WTC11 (cell line): ENCODE results near the gene GPRASP1. TPM values are rescaled to one million over a fixed set of nuclear protein-coding genes. Genes with fewer than 3 reads are reported as not detected.

ENCODE experiments used
- ATAC-seq: fragments of 200-7000 bp; cut with Tn5 transposase; 2 replicates; pipeline ENCODE4 v1.10.0; 2021; ENCODE audit warnings: mild to moderate bottlenecking, moderate library complexity
- CTCF ChIA-PET: fragments of 300-600 bp; sonication (Branson Sonifier 250); formaldehyde crosslinking; loops from one replicate; lab custom pipeline; 2021; ENCODE audit warnings: antibody characterized with exemption; lab: Charles Lee
- POLR2A ChIA-PET: fragments of 350-600 bp; sonication (Branson Sonifier 250); formaldehyde crosslinking; loops from one replicate; lab custom pipeline; 2021; ENCODE audit warnings: antibody characterized with exemption; lab: Charles Lee
- DNase-seq: peaks from one replicate; pipeline ENCODE4 v3.0.0; 2021; ENCODE audit warnings: low spot score
- H3K27ac Mint-ChIP-seq: 2 replicates; pipeline ENCODE4 v1.8.0; 2021; ENCODE audit warnings: mixed read lengths
- H3K27me3 Mint-ChIP-seq: 2 replicates; pipeline ENCODE4 v1.8.0; 2021; ENCODE audit warnings: low read depth, mild to moderate bottlenecking, moderate library complexity, mixed read lengths
- H3K36me3 Mint-ChIP-seq: 2 replicates; pipeline ENCODE4 v1.8.0; 2021; ENCODE audit warnings: mixed read lengths
- H3K4me1 Mint-ChIP-seq: 2 replicates; pipeline ENCODE4 v1.8.0; 2022; ENCODE audit warnings: mixed read lengths
- H3K4me3 Mint-ChIP-seq: 2 replicates; pipeline ENCODE4 v1.8.0; 2021; ENCODE audit warnings: mild to moderate bottlenecking, moderate library complexity, mixed read lengths
- H3K9me3 Mint-ChIP-seq: 2 replicates; pipeline ENCODE4 v1.8.0; 2021; ENCODE audit warnings: mixed read lengths
- HMGA2 ChIP-seq: fragments of 250-450 bp; sonication (Bioruptor Pico); IDR thresholded peaks from 2 replicates; pipeline ENCODE4 v1.4.0; 2021; ENCODE audit warnings: mild to moderate bottlenecking, moderate library complexity
- KAT7 ChIP-seq: sonication (generic); formaldehyde crosslinking; IDR thresholded peaks from 2 replicates; pipeline ENCODE4 v1.8.1; 2023; ENCODE audit warnings: missing genetic modification reagents, mild to moderate bottlenecking, borderline replicate concordance
- SMAD4 ChIP-seq: sonication (generic); formaldehyde crosslinking; IDR thresholded peaks from 2 replicates; pipeline ENCODE4 v1.8.0; 2022; ENCODE audit warnings: mild to moderate bottlenecking, missing genetic modification reagents
- STAT6 ChIP-seq: sonication (generic); formaldehyde crosslinking; conservative IDR thresholded peaks from 2 replicates; pipeline ENCODE4 v1.8.1; 2023; ENCODE audit warnings: mild to moderate bottlenecking, low read depth, missing genetic modification reagents, moderate library complexity
- total RNA-seq: library from RNA; stranded (reverse); gene quantifications from 3 replicates; pipeline ENCODE4 v1.2.3, GENCODE V29; 2021
- TF ChIP-seq, protein P1 (sequence below): sonication (generic); formaldehyde crosslinking; IDR thresholded peaks from 2 replicates; pipeline ENCODE4 v1.8.0; 2022; ENCODE audit warnings: missing genetic modification reagents
- TF ChIP-seq, protein P2 (sequence below): fragments of 250-450 bp; sonication (Bioruptor Pico); IDR thresholded peaks from 2 replicates; pipeline ENCODE4 v1.9.0; 2021; ENCODE audit warnings: mild to moderate bottlenecking, borderline replicate concordance
- TF ChIP-seq, protein P3 (sequence below): fragments of 250-450 bp; sonication (Bioruptor Pico); IDR thresholded peaks from 2 replicates; pipeline ENCODE4 v1.9.0; 2021; ENCODE audit warnings: mild to moderate bottlenecking
- TF ChIP-seq, protein P4 (sequence below): sonication (generic); formaldehyde crosslinking; IDR thresholded peaks from 2 replicates; pipeline ENCODE4 v1.8.1; 2022; ENCODE audit warnings: mild to moderate bottlenecking, moderate library complexity, missing genetic modification reagents
- TF ChIP-seq, protein P5 (sequence below): fragments of 200-600 bp; IDR thresholded peaks from 2 replicates; pipeline ENCODE4 v1.8.0; 2022; ENCODE audit warnings: antibody characterized with exemption

Gene GPRASP1
- total RNA-seq, 1 experiment from 2014 or later = 2.0 TPM

DNA sequence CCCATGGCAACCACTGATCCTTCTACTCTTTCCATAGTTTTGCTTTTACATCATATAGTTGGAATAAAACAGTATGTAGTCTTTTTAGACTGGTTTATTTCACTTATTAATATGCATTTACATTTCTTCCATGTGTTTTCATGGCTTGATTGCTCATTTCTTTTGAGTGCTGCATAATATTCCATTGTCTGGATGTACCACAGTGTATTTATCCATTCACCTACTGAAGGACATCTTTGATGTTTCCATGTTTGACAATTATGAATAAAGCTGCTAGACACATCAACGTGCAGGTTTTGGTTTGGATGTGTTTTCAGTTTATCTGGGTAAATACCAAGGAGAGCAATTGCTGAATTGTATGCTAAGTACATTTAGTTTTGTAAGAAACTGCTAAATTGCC lies 13.7 kb upstream of the GPRASP1 start (continued):
- TF ChIP-seq, protein P1, sequence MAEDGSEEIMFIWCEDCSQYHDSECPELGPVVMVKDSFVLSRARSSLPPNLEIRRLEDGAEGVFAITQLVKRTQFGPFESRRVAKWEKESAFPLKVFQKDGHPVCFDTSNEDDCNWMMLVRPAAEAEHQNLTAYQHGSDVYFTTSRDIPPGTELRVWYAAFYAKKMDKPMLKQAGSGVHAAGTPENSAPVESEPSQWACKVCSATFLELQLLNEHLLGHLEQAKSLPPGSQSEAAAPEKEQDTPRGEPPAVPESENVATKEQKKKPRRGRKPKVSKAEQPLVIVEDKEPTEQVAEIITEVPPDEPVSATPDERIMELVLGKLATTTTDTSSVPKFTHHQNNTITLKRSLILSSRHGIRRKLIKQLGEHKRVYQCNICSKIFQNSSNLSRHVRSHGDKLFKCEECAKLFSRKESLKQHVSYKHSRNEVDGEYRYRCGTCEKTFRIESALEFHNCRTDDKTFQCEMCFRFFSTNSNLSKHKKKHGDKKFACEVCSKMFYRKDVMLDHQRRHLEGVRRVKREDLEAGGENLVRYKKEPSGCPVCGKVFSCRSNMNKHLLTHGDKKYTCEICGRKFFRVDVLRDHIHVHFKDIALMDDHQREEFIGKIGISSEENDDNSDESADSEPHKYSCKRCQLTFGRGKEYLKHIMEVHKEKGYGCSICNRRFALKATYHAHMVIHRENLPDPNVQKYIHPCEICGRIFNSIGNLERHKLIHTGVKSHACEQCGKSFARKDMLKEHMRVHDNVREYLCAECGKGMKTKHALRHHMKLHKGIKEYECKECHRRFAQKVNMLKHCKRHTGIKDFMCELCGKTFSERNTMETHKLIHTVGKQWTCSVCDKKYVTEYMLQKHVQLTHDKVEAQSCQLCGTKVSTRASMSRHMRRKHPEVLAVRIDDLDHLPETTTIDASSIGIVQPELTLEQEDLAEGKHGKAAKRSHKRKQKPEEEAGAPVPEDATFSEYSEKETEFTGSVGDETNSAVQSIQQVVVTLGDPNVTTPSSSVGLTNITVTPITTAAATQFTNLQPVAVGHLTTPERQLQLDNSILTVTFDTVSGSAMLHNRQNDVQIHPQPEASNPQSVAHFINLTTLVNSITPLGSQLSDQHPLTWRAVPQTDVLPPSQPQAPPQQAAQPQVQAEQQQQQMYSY = no peak
- TF ChIP-seq, protein P2, sequence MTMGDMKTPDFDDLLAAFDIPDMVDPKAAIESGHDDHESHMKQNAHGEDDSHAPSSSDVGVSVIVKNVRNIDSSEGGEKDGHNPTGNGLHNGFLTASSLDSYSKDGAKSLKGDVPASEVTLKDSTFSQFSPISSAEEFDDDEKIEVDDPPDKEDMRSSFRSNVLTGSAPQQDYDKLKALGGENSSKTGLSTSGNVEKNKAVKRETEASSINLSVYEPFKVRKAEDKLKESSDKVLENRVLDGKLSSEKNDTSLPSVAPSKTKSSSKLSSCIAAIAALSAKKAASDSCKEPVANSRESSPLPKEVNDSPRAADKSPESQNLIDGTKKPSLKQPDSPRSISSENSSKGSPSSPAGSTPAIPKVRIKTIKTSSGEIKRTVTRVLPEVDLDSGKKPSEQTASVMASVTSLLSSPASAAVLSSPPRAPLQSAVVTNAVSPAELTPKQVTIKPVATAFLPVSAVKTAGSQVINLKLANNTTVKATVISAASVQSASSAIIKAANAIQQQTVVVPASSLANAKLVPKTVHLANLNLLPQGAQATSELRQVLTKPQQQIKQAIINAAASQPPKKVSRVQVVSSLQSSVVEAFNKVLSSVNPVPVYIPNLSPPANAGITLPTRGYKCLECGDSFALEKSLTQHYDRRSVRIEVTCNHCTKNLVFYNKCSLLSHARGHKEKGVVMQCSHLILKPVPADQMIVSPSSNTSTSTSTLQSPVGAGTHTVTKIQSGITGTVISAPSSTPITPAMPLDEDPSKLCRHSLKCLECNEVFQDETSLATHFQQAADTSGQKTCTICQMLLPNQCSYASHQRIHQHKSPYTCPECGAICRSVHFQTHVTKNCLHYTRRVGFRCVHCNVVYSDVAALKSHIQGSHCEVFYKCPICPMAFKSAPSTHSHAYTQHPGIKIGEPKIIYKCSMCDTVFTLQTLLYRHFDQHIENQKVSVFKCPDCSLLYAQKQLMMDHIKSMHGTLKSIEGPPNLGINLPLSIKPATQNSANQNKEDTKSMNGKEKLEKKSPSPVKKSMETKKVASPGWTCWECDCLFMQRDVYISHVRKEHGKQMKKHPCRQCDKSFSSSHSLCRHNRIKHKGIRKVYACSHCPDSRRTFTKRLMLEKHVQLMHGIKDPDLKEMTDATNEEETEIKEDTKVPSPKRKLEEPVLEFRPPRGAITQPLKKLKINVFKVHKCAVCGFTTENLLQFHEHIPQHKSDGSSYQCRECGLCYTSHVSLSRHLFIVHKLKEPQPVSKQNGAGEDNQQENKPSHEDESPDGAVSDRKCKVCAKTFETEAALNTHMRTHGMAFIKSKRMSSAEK = no peak
- TF ChIP-seq STAT6 (CRISPR knock-in tag) (no peak), HMGA2 (no peak)
- TF ChIP-seq, protein P3, sequence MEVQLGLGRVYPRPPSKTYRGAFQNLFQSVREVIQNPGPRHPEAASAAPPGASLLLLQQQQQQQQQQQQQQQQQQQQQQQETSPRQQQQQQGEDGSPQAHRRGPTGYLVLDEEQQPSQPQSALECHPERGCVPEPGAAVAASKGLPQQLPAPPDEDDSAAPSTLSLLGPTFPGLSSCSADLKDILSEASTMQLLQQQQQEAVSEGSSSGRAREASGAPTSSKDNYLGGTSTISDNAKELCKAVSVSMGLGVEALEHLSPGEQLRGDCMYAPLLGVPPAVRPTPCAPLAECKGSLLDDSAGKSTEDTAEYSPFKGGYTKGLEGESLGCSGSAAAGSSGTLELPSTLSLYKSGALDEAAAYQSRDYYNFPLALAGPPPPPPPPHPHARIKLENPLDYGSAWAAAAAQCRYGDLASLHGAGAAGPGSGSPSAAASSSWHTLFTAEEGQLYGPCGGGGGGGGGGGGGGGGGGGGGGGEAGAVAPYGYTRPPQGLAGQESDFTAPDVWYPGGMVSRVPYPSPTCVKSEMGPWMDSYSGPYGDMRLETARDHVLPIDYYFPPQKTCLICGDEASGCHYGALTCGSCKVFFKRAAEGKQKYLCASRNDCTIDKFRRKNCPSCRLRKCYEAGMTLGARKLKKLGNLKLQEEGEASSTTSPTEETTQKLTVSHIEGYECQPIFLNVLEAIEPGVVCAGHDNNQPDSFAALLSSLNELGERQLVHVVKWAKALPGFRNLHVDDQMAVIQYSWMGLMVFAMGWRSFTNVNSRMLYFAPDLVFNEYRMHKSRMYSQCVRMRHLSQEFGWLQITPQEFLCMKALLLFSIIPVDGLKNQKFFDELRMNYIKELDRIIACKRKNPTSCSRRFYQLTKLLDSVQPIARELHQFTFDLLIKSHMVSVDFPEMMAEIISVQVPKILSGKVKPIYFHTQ = no peak

- no peak for TF ChIP-seq KAT7
- TF ChIP-seq, protein P4, sequence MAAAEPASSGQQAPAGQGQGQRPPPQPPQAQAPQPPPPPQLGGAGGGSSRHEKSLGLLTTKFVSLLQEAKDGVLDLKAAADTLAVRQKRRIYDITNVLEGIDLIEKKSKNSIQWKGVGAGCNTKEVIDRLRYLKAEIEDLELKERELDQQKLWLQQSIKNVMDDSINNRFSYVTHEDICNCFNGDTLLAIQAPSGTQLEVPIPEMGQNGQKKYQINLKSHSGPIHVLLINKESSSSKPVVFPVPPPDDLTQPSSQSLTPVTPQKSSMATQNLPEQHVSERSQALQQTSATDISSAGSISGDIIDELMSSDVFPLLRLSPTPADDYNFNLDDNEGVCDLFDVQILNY (CRISPR knock-in tag) = no peak
- Mint-ChIP-seq H3K9me3 (no peaks in the 10 kb centered on the region), H3K4me1 (peaks cover 11% of the 10 kb centered on the region), H3K4me3 (peak overlapping the region; percentile 86), H3K27me3 (peaks cover 19% of the 10 kb centered on the region), H3K27ac (no peak overlapping the region), H3K36me3 (no peaks in the 10 kb centered on the region)
- ATAC-seq (peak; percentile 27), DNase-seq (no peak)
- ChIA-PET POLR2A (no interaction called here), CTCF (no interaction called here)
Observed at GRCh38 chrX:102650903-102651241, 411 bp upstream of the GPRASP1 start.

DNA sequence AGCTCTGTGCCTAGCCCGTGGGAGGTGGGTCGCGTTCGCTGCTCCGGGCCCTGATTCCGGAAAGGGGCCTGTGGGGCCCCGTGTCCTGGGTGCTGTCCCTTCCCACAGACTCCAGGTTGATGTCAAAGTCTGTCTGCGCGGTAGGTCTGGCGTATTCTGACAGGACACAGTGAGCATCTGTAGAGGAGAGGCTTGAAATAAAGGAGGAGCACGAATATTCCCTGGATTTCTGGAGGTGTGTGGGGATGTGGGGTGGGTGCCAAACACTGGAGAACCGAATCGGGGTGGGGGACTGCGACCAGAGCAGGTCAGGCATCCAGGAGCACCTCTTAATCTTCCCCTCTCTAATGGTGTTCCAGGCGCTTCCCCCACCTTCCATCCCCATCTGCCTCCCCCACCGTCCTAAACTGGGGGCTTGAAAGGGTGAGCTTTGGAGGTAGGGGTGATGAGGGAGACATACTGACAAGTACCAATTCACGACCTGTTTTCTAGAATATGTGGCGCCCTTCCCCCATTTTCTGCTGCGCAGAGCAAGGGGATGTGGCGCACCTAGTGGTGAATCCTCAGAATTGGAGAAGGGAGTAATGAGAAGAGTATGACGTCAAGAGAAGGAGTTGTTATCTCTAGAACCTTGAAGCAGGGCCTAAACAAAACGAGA lies 877 bp downstream of the GPRASP1 start:
- Mint-ChIP-seq H3K27ac (no peak overlapping the region), H3K27me3 (peaks cover 24% of the 10 kb centered on the region), H3K9me3 (no peaks in the 10 kb centered on the region), H3K4me3 (peak overlapping the region; percentile 86)
- ChIA-PET CTCF (no interaction called here), POLR2A (no interaction called here)
- ATAC-seq = peak; percentile 56
- TF ChIP-seq, protein P5, sequence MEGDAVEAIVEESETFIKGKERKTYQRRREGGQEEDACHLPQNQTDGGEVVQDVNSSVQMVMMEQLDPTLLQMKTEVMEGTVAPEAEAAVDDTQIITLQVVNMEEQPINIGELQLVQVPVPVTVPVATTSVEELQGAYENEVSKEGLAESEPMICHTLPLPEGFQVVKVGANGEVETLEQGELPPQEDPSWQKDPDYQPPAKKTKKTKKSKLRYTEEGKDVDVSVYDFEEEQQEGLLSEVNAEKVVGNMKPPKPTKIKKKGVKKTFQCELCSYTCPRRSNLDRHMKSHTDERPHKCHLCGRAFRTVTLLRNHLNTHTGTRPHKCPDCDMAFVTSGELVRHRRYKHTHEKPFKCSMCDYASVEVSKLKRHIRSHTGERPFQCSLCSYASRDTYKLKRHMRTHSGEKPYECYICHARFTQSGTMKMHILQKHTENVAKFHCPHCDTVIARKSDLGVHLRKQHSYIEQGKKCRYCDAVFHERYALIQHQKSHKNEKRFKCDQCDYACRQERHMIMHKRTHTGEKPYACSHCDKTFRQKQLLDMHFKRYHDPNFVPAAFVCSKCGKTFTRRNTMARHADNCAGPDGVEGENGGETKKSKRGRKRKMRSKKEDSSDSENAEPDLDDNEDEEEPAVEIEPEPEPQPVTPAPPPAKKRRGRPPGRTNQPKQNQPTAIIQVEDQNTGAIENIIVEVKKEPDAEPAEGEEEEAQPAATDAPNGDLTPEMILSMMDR = 0 out of 2 replicates have a peak, but pooled peaks have one; percentile 12
- no peak for TF ChIP-seq SMAD4 (CRISPR knock-in tag)
- TF ChIP-seq, protein P4 (CRISPR knock-in tag) = no peak
- TF ChIP-seq, all 79 proteins: peak for 1
- DNase-seq = peak; percentile 35
- no peaks in the 10 kb centered on the region for H3K36me3 Mint-ChIP-seq
- peaks cover 11% of the 10 kb centered on the region for H3K4me1 Mint-ChIP-seq
